ENCODE data around the gene DNAJC15.

Gene DNAJC15

GRCh38 chr13:42984691-42985090 is 38.7 kb upstream of the DNAJC15 start:
- TF ChIP-seq TAF1 (IDR thresholded peaks at IDR 0.05; ENCODE audit: borderline replicate concordance, insufficient read depth, low read length) (no peak), SIN3A (IDR thresholded peaks at IDR 0.05; ENCODE audit: borderline replicate concordance, insufficient read depth, low read length) (no peak), POLR2AphosphoS5 (IDR thresholded peaks at IDR 0.05; ENCODE audit: low read depth, low read length) (no peak), FOXP2 (optimal IDR thresholded peaks at IDR 0.05; ENCODE audit: borderline replicate concordance, extremely low read depth, extremely low read length, insufficient read depth) (no peak)
- TF ChIP-seq, protein P1, sequence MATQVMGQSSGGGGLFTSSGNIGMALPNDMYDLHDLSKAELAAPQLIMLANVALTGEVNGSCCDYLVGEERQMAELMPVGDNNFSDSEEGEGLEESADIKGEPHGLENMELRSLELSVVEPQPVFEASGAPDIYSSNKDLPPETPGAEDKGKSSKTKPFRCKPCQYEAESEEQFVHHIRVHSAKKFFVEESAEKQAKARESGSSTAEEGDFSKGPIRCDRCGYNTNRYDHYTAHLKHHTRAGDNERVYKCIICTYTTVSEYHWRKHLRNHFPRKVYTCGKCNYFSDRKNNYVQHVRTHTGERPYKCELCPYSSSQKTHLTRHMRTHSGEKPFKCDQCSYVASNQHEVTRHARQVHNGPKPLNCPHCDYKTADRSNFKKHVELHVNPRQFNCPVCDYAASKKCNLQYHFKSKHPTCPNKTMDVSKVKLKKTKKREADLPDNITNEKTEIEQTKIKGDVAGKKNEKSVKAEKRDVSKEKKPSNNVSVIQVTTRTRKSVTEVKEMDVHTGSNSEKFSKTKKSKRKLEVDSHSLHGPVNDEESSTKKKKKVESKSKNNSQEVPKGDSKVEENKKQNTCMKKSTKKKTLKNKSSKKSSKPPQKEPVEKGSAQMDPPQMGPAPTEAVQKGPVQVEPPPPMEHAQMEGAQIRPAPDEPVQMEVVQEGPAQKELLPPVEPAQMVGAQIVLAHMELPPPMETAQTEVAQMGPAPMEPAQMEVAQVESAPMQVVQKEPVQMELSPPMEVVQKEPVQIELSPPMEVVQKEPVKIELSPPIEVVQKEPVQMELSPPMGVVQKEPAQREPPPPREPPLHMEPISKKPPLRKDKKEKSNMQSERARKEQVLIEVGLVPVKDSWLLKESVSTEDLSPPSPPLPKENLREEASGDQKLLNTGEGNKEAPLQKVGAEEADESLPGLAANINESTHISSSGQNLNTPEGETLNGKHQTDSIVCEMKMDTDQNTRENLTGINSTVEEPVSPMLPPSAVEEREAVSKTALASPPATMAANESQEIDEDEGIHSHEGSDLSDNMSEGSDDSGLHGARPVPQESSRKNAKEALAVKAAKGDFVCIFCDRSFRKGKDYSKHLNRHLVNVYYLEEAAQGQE (IDR thresholded peaks at IDR 0.05; ENCODE audit: insufficient read depth in 1 of 2, low read depth in 2 of 2, low read length in 2 of 2): no peak

DNA sequence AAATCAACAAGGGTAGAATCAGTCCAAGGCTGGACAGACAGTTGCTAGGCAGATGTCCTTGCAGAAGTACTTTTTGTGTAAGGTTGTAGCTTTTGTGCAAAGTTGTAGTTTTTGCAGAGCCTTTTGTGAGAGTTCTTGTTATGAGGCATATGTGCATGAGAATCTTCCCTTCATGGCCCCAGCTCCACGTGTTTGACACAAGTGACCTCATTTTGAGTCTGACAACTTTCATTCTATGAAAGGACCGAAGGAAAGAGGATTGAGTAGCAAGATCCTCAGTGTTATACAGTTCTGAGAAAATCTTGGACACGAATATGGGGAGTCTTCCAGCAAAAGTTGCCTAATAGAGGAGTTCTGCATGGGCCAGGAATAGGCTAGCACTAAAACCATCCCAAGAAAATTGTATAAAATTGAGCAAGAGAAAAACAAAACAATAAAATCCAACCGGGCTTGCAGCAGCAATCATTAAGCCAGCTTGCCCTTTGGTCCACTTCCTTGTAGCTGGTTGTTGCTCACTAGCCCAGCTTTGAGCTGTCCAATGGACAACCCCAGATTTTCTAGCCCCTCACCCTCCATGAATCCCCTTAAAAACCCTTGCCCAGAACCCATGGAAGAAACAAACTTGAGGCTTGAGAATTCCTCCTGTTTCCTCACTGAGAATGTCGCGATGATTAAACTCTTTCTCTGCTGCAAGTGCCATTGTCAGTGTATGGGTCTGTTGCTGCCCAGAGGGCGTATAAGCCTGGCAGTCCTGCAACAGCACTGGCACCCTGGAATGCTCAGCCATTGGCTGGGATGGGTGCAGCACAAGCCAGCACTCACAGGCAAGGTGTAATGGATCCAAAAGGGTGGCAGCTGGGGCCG is 37.8 kb upstream of the DNAJC15 start:
- no peak for TF ChIP-seq POLR2AphosphoS5 (IDR thresholded peaks at IDR 0.05; ENCODE audit: low read depth, low read length)
- TF ChIP-seq, protein P1 (IDR thresholded peaks at IDR 0.05; ENCODE audit: insufficient read depth in 1 of 2, low read depth in 2 of 2, low read length in 2 of 2): no peak
- TF ChIP-seq FOXP2 (optimal IDR thresholded peaks at IDR 0.05; ENCODE audit: borderline replicate concordance, extremely low read depth, extremely low read length, insufficient read depth): no peak
- TF ChIP-seq TAF1 (IDR thresholded peaks at IDR 0.05; ENCODE audit: borderline replicate concordance, insufficient read depth, low read length): no peak
- TF ChIP-seq SIN3A (IDR thresholded peaks at IDR 0.05; ENCODE audit: borderline replicate concordance, insufficient read depth, low read length): no peak

GRCh38 chr13:42986176-42986574 is 37.2 kb upstream of the DNAJC15 start:
- TF ChIP-seq POLR2AphosphoS5 (IDR thresholded peaks at IDR 0.05; ENCODE audit: low read depth, low read length): no peak

GRCh38 chr13:42990291-42991232 is 32.8 kb upstream of the DNAJC15 start:
- TF ChIP-seq FOXP2 (optimal IDR thresholded peaks at IDR 0.05; ENCODE audit: borderline replicate concordance, extremely low read depth, extremely low read length, insufficient read depth): no peak
- TF ChIP-seq, protein P1 (IDR thresholded peaks at IDR 0.05; ENCODE audit: insufficient read depth in 1 of 2, low read depth in 2 of 2, low read length in 2 of 2): no peak

- TF ChIP-seq TAF1 (IDR thresholded peaks at IDR 0.05; ENCODE audit: borderline replicate concordance, insufficient read depth, low read length) (no peak), FOXP2 (optimal IDR thresholded peaks at IDR 0.05; ENCODE audit: borderline replicate concordance, extremely low read depth, extremely low read length, insufficient read depth) (no peak), POLR2AphosphoS5 (IDR thresholded peaks at IDR 0.05; ENCODE audit: low read depth, low read length) (no peak), SIN3A (IDR thresholded peaks at IDR 0.05; ENCODE audit: borderline replicate concordance, insufficient read depth, low read length) (no peak)
- TF ChIP-seq, protein P1 (IDR thresholded peaks at IDR 0.05; ENCODE audit: insufficient read depth in 1 of 2, low read depth in 2 of 2, low read length in 2 of 2): no peak
Measured at GRCh38 chr13:42991898-42992763, 31.3 kb upstream of the DNAJC15 start, which contains the start of gene EPSTI1. EPSTI1 (minus strand) TSS chr13:42992241; CDS start chr13:42992165, 76 bp downstream.
